HG02970 (cell line): ENCODE data around the gene DCXR.

Source experiments
- ATAC-seq: cut with Tn5 transposase; IDR thresholded peaks from one replicate; pipeline ENCODE4 v1.9.1; 2021; ENCODE audit warnings: mild to moderate bottlenecking, moderate library complexity, moderate number of reproducible peaks; ENCODE audit not compliant: unreplicated experiment, low FRiP score

Gene DCXR

DNA sequence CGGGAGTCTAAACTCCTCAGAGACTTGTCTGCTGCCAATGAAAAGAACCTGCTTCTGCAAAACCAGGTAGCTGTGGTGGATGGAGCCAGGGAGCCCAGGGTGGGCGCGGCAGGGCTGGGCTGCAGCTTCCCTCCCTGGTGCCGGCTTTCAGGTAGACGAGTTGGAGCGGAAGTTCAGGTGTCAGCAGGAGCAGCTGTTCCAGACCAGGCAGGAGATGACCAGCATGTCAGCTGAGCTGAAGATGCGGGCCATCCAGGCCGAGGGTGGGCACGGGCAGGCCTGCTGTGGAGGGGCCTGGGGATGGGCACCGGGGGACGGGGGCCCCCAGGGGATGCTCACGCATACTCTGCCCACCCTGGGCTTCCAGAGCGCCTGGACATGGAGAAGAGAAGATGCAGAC, 9.3 kb downstream of the DCXR start:
- ATAC-seq: no peak

DNA sequence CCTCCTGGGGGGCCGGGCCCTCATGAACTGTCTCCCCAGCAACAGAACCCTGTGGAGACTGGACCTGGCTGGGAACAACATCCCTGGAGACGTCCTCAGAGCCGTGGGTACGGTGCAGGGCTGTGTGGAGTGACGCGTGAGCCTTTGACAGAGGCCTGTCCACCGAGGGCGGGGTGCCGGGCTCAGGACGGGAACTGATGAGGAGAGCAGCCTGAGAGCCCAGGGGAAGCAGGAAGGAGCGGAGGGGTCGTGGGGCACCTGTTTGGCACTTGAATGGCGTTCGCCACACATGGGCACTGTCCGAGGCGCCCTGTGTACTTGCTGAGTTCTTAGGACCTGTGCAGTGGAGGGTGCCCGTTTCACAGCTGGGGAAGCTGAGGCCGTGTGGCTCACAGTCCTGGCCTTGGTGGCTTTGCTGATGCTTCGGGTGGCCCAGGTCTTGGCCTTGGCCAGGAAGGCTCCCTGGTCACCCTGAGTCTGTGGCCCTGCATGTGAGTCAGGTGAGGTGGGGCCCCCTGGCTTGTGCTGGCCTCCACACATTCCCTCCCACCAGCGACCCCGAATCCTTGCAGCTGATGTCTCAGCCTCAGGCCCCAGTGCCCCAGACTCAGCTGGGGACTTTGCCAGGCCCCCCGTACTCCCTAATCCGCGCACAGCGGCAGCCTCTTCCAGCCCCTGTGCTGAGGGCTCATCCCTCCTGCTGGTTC, 11.9 kb downstream of the DCXR start:
- no peak for ATAC-seq

GRCh38 chr17:82024859-82025258, 12.6 kb downstream of the DCXR start:
- ATAC-seq: no peak

GRCh38 chr17:82023447-82024241, 13.9 kb downstream of the DCXR start:
- ATAC-seq: no peak

DNA sequence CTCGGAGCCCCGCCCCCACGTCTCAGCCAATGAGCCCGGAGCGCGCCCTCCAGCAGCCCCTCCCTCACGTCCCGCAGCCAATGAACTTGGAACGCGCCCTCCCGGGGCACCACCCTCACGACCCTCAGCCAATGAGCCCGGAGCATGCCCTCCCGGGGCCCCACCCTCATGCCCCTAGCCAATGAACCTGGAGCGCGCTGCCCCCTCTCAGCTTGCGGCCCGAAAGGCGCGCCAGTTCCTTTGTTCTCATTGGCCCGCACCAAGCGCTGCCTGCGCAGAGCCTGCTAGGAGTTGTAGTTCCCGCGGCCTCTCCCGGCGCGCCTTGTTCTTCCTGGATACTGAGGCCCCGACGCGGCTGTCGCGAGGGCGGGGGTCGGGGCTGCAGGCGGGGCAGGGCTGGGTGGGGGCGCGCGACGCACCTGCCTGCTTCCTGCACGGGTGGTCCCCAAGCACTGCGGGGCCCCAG, 14.5 kb downstream of the DCXR start, which contains the start of gene LRRC45:
LRRC45 (plus strand) TSS at position 325 of the 466 bp plus-strand sequence. CDS start 339 bp downstream, outside the sequence.
- ATAC-seq: peak; percentile 84

GRCh38 chr17:82022310-82022980, 15.1 kb downstream of the DCXR start, which contains the start of gene CENPX:
Gene CENPX (minus strand): TSS chr17:82022878. CDS start chr17:82022861, 17 bp downstream.
- ATAC-seq: no peak

GRCh38 chr17:82021900-82022309, 15.6 kb downstream of the DCXR start:
- ATAC-seq: no peak

- no peak for ATAC-seq
Observed at GRCh38 chr17:82021107-82021899, 16.2 kb downstream of the DCXR start.

GRCh38 chr17:82020572-82021106, 16.9 kb downstream of the DCXR start:
- ATAC-seq: no peak

DNA sequence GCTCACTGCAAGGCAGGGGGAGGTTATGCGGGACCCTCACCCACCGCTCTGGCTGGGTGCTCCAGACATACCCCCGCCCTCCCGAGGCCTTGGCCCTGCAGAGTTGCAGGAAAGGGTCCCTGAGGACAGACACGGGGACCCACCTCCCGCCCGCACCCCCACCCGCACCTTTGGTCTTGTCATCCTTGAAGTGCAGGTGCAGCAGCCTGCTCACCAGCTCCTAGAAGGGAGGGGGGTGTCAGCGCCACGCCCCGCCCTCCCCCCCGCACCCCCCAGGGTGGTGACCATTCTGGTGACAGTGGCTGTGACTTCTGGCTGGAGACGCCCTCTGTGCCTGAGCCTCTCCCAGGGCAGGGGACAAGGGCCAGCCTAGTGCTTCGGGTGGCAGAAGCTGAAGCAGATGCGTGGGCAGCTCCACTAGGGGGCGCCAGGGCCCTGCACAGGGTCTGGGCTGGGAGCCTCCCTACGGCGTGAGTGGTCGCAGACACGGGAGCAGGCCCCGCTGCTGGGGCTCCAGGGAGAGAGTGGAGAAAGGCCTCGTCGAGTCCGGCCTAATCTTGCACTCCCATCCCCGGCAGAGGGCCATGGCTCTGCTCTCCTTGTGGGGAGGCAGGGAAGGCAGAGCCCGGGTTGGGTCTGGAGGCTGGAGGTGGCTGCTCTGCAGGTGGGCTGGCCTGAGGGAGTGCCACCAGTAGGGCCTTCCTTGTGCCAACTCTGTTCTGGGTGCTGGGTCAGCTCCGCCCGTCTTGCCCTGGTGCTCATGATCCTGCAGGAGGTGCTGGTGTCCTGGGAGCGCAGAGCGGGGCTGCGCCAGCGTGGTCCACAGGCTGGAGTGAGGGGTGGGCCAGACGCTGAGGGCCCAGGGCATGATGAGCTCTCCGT, 17.6 kb downstream of the DCXR start:
- ATAC-seq: no peak

DNA sequence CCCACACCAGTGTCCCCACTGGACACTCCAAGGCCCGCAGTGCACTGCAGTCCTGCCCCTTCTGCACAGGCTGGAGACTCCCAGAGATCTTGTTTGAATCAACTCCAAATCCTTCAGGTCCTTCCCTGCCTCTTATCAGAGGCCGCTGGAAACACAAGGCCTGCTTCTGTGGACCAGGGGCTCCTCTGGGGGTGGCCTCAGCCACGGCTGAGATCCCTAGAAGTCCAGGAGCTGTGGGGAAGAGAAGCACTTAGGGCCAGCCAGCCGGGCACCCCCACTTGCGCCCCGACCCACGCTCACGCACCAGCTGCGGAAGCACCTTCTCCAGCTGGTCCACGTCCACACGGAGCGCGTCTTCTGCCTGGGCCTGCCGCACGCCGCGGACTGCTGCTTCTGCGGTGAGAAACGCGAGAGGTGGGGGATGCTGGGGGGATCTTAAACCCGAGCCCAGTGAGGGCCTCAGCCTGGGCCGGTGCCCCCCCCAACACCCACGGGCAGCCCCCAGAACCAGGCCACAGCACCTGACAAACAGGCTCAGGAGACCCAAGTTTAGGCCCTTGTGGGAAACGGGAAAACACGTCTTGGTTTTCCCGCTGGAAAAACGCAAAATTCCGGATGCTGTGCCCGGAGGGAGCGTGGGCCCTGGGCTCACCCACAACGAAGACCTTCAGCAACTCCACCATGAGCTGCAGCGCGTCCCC, 18.4 kb downstream of the DCXR start:
- ATAC-seq: no peak

DNA sequence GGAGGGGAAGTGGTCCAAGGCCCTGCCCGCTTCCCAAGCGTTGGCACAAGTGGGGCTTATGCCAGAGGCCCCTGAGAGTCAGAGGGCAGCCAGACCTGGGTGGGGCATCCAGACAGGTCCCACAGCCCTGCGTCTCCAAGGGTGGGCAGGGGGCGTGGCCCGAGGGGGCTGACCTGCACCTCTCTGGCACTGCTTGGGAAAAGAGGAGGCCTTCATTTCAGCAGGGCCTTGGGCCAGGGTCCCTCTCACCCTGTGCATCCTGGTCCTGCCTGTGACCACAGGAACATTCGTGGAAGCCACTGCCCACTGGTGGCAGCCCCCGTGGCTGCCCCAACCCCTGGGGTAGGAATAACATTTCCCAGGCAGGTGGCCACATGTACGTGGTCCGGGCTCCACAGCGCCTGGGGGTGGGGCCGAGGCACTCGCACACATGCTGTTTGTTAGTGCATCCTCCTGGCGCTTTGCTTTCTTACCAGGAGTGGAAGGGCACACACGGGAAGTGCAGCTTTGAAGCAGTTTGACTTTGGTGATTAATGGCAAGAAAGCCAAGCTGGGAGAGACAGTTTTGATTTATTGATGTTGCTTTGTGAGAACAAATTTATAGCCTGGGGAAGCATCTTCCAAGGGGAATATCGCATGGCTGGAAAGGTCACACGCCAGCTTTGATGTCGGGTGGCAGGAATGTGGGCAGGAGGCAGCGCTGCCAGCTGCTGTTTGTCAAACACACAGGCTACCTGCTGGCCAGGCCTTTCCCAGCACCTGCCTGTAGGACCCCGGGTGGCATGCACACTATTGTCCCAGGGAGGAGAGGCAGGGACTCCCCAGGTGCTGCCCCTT, 19.1 kb downstream of the DCXR start:
- ATAC-seq: no peak

DNA sequence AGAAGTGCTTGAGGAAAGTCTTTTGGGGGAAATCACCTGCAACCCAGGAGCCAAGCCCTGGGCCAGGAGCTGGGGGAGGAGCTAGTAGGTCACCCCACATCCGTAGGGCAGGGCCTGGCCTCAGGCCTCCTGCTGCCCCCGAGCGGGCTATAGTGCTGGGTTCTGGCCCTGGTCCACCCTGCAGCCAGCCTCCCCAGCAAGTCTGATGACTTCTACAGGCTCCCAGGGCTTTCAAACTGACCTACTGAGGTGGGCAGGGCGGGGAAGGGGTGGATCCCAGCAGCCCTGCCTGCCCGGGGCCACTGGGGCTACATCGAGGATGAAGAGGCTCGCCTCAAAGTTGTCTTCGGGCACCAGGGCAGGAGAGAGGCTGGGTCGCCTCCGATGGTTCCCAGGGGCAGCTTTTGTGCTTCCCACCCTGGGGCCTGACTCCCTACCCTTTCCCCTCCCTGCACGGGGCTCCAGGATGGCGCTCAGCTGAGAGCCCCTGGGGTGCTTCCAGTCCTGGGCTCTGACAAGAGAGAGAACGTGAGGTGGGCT, 19.8 kb downstream of the DCXR start:
- ATAC-seq: no peak

DNA sequence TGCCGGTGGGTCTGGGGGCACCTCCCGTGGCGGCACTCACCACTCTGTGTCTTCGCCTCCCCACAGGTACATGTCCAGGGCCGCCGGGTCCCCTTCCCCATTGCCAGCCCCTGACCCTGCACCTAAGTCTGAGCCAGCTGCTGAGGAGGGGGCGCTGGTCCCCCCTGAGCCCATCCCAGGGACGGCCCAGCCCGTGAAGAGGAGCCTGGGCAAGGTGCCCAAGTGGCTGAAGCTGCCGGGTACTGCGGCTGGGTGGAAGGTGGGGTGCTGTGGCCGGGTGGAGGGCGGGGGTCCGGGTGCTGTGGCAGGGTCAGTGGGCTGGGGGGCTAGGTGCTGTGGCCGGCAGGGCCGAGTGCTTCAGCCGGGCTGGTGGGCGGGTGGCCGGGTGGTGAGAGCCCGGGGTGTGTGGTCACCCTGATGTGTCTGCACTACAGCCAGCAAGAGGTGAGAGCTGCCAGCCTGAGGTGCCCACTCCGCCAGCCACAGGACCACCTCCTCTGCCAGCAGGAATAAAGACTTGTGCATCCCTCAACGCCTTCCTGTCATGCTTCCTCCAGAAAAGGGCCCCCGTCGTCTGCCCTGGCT, 20.5 kb downstream of the DCXR start:
- no peak for ATAC-seq

- no peak for ATAC-seq
Observed at GRCh38 chr17:82016061-82016874, 21.2 kb downstream of the DCXR start.
